ENCODE data around the gene STARD3. TPM values are rescaled to one million over a fixed set of nuclear protein-coding genes. Genes with fewer than 3 reads are reported as not detected.

Gene STARD3
- total RNA-seq, 1 experiment from 2014 or later: 55.5 TPM

- ChIA-PET CTCF (interaction anchor here (2.0 to 2.5 kb wide), 2 partner anchors 11 to 43 kb away, joined by 7 to 12 read pairs; no protein-coding TSS in a partner anchor), POLR2A (no interaction called here)
- Mint-ChIP-seq H3K36me3 (ENCODE audit: insufficient read depth, unreplicated experiment) (peaks cover 10% of the 10 kb centered on the region), H3K27ac (ENCODE audit: unreplicated experiment) (no peak within 1 kb of the TSS), H3K4me3 (ENCODE audit: unreplicated experiment) (peak within 1 kb of the TSS; percentile 28), H3K9me3 (ENCODE audit: unreplicated experiment) (no peaks in the 10 kb centered on the region), H3K4me1 (ENCODE audit: low read depth, unreplicated experiment) (peaks cover 6% of the 10 kb centered on the region), H3K27me3 (ENCODE audit: insufficient read depth, unreplicated experiment) (peaks cover 4% of the 10 kb centered on the region)
- Histone ChIP-seq H3K36me3 (ENCODE audit: control insufficient read depth, insufficient read depth, low read length) (no peaks in the 10 kb centered on the region; the same call in 1 of the 2 replicates), H3K4me3 (ENCODE audit: low read depth, low read length) (no peak within 1 kb of the TSS), H3K27me3 (replicated peaks; ENCODE audit: control insufficient read depth, insufficient read depth, low read length) (no peaks in the 10 kb centered on the region), H3K4me1 (peaks cover 7% of the 10 kb centered on the region; the same call in 1 of the 2 replicates), H3K9me3 (no peaks in the 10 kb centered on the region)
- no peak for TF ChIP-seq CTCF (IDR thresholded peaks at IDR 0.05; ENCODE audit: insufficient read depth in 1 of 2, low read depth in 1 of 2, low read length in 1 of 2, severe bottlenecking in 1 of 2, unreplicated experiment in 1 of 2)
- BruUV-seq (replicated peaks): no TSS peak
- DNase-seq: no peak
- intact Hi-C loops (cut with micrococcal nuclease; ENCODE audit: unreplicated experiment): no loop called here
These were observed 27.9 kb downstream of the STARD3 start, which contains the start of gene TCAP for GRCh38 chr17:39664581-39665561. Gene TCAP (plus strand): TSS chr17:39665349. CDS start chr17:39665360, 11 bp downstream.

- no peak for DNase-seq
- Histone ChIP-seq H3K9me3 (no peaks in the 10 kb centered on the region), H3K4me3 (ENCODE audit: low read depth, low read length) (no peak overlapping the region), H3K36me3 (ENCODE audit: control insufficient read depth, insufficient read depth, low read length) (no peaks in the 10 kb centered on the region; the same call in 1 of the 2 replicates), H3K27me3 (replicated peaks; ENCODE audit: control insufficient read depth, insufficient read depth, low read length) (no peaks in the 10 kb centered on the region), H3K4me1 (peaks cover 7% of the 10 kb centered on the region; the same call in 1 of the 2 replicates)
- no TSS peak for BruUV-seq (replicated peaks)
- Mint-ChIP-seq H3K9me3 (ENCODE audit: unreplicated experiment) (no peaks in the 10 kb centered on the region), H3K4me1 (ENCODE audit: low read depth, unreplicated experiment) (peaks cover 6% of the 10 kb centered on the region), H3K36me3 (ENCODE audit: insufficient read depth, unreplicated experiment) (peaks cover 10% of the 10 kb centered on the region), H3K4me3 (ENCODE audit: unreplicated experiment) (peak overlapping the region; percentile 28), H3K27me3 (ENCODE audit: insufficient read depth, unreplicated experiment) (peaks cover 4% of the 10 kb centered on the region), H3K27ac (ENCODE audit: unreplicated experiment) (no peak overlapping the region)
- CTCF ChIA-PET: interaction anchor here (0.9 to 2.5 kb wide), 3 partner anchors 12 to 115 kb away, joined by 4 to 12 read pairs (median 7); no protein-coding TSS in a partner anchor
- POLR2A ChIA-PET: no interaction called here
- intact Hi-C loops (cut with micrococcal nuclease; ENCODE audit: unreplicated experiment): no loop called here
- TF ChIP-seq CTCF (IDR thresholded peaks at IDR 0.05; ENCODE audit: insufficient read depth in 1 of 2, low read depth in 1 of 2, low read length in 1 of 2, severe bottlenecking in 1 of 2, unreplicated experiment in 1 of 2): peak in 1 of 2 experiments; percentile 6
These were observed 28.8 kb downstream of the STARD3 start for GRCh38 chr17:39665642-39666224.

DNA sequence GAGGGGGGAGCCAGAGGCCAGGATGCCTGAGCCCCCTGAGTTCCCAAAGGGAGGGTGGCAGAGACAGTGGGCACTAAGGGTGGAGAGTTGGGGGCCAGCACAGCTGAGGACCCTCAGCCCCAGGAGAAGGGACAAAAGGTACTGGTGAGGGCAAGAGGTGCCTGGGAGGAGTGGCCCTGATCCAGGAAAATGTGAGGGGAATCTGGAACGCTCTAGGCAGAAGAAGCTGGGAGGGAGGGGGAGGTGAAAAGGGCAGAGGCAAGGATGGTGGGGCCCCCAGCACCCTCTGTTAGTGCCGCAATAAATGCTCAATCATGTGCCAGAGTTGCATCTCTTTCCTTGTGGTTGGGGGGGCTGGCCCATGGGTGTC, 29.3 kb downstream of the STARD3 start:
- Mint-ChIP-seq H3K36me3 (ENCODE audit: insufficient read depth, unreplicated experiment) (peaks cover 10% of the 10 kb centered on the region), H3K27me3 (ENCODE audit: insufficient read depth, unreplicated experiment) (peaks cover 4% of the 10 kb centered on the region), H3K9me3 (ENCODE audit: unreplicated experiment) (no peaks in the 10 kb centered on the region), H3K4me3 (ENCODE audit: unreplicated experiment) (peak overlapping the region; percentile 28), H3K4me1 (ENCODE audit: low read depth, unreplicated experiment) (peaks cover 6% of the 10 kb centered on the region), H3K27ac (ENCODE audit: unreplicated experiment) (no peak overlapping the region)
- no peak overlapping the region for H3K4me3 ChIP-seq (ENCODE audit: low read depth, low read length)
- H3K36me3 ChIP-seq (ENCODE audit: control insufficient read depth, insufficient read depth, low read length): no peaks in the 10 kb centered on the region; the same call in 1 of the 2 replicates
- POLR2A ChIA-PET: no interaction called here
- H3K9me3 ChIP-seq: no peaks in the 10 kb centered on the region
- BruUV-seq (replicated peaks): no TSS peak
- intact Hi-C loops (cut with micrococcal nuclease; ENCODE audit: unreplicated experiment): no loop called here
- CTCF ChIA-PET: interaction anchor here (0.8 to 2.5 kb wide), 5 partner anchors 9 to 116 kb away, joined by 4 to 12 read pairs (median 6); no protein-coding TSS in a partner anchor
- peaks cover 7% of the 10 kb centered on the region; the same call in 1 of the 2 replicates for H3K4me1 ChIP-seq
- H3K27me3 ChIP-seq (replicated peaks; ENCODE audit: control insufficient read depth, insufficient read depth, low read length): no peaks in the 10 kb centered on the region
- TF ChIP-seq CTCF (IDR thresholded peaks at IDR 0.05; ENCODE audit: insufficient read depth in 1 of 2, low read depth in 1 of 2, low read length in 1 of 2, severe bottlenecking in 1 of 2, unreplicated experiment in 1 of 2): no peak
- no peak for DNase-seq

All from Caco-2 (cell line).